H9 (cell line): ENCODE measurements around the gene TEX48. TPM values are rescaled to one million over a fixed set of nuclear protein-coding genes. Genes with fewer than 3 reads are reported as not detected.

Experiments used
- DNase-seq: peaks from one replicate; pipeline ENCODE4 v3.0.0-alpha.2; 2017
- H2AFZ ChIP-seq: one replicate; pipeline ENCODE4 v1.6.1; 2013; ENCODE audit warnings: mild to moderate bottlenecking, low read length, control low read depth, moderate library complexity
- H2AK5ac ChIP-seq: 2 replicates; pipeline ENCODE4 v1.6.1; 2013; ENCODE audit warnings: low read length, control low read depth, mixed read lengths; ENCODE audit not compliant: insufficient read length
- H2BK120ac ChIP-seq: one replicate; pipeline ENCODE4 v1.6.1; 2013; ENCODE audit warnings: low read depth, mild to moderate bottlenecking, low read length, control low read depth, inconsistent platforms; ENCODE audit not compliant: poor library complexity, severe bottlenecking
- H2BK12ac ChIP-seq: 2 replicates; pipeline ENCODE4 v1.6.1; 2013; ENCODE audit warnings: low read length, control low read depth, mixed read lengths, low read depth; ENCODE audit not compliant: insufficient read length
- H2BK15ac ChIP-seq: 2 replicates; pipeline ENCODE4 v1.6.1; 2013; ENCODE audit warnings: low read depth, low read length, control low read depth
- H2BK20ac ChIP-seq: one replicate; pipeline ENCODE4 v1.6.1; 2013; ENCODE audit warnings: low read depth, mild to moderate bottlenecking, low read length, control low read depth, inconsistent platforms; ENCODE audit not compliant: poor library complexity, severe bottlenecking
- H2BK5ac ChIP-seq: 2 replicates; pipeline ENCODE4 v1.6.1; 2013; ENCODE audit warnings: low read length, control low read depth, mixed read lengths; ENCODE audit not compliant: insufficient read length
- H3K14ac ChIP-seq: 2 replicates; pipeline ENCODE4 v1.6.1; 2013; ENCODE audit warnings: low read length, control low read depth; ENCODE audit not compliant: insufficient read depth
- H3K18ac ChIP-seq: 2 replicates; pipeline ENCODE4 v1.6.1; 2013; ENCODE audit warnings: low read depth, mild to moderate bottlenecking, mixed read lengths, low read length, control low read depth; ENCODE audit not compliant: insufficient read length
- H3K23ac ChIP-seq: 2 replicates; pipeline ENCODE4 v1.6.1; 2013; ENCODE audit warnings: low read length, control low read depth, mixed read lengths, low read depth; ENCODE audit not compliant: insufficient read length
- H3K23me2 ChIP-seq: 2 replicates; pipeline ENCODE4 v1.6.1; 2013; ENCODE audit warnings: low read depth, mild to moderate bottlenecking, mixed read lengths, low read length, control low read depth; ENCODE audit not compliant: insufficient read length, poor library complexity, severe bottlenecking
- H3K27ac ChIP-seq: 2 replicates; pipeline ENCODE4 v1.5.1; 2013; ENCODE audit warnings: low read length, control low read depth, mixed read lengths, low read depth; ENCODE audit not compliant: insufficient read length
- H3K27me3 ChIP-seq: 2 replicates; pipeline ENCODE4 v1.6.1; 2013; ENCODE audit warnings: low read length, control low read depth, inconsistent platforms; ENCODE audit not compliant: insufficient read depth
- H3K4ac ChIP-seq: 2 replicates; pipeline ENCODE4 v1.6.1; 2013; ENCODE audit warnings: low read depth, mild to moderate bottlenecking, control low read depth, inconsistent platforms, low read length, moderate library complexity
- H3K4me1 ChIP-seq: 2 replicates; pipeline ENCODE4 v1.6.1; 2013; ENCODE audit warnings: low read length, control low read depth, inconsistent platforms; ENCODE audit not compliant: insufficient read depth
- H3K4me2 ChIP-seq: 2 replicates; pipeline ENCODE4 v1.6.1; 2013; ENCODE audit warnings: low read length, control low read depth, mixed read lengths; ENCODE audit not compliant: insufficient read length, insufficient read depth
- H3K56ac ChIP-seq: 2 replicates; pipeline ENCODE4 v1.6.1; 2013; ENCODE audit warnings: low read depth, mild to moderate bottlenecking, mixed read lengths, low read length, control low read depth; ENCODE audit not compliant: insufficient read length
- H3K79me1 ChIP-seq: 2 replicates; pipeline ENCODE4 v1.6.1; 2013; ENCODE audit warnings: low read depth, mild to moderate bottlenecking, moderate library complexity, low read length, control low read depth, inconsistent platforms; ENCODE audit not compliant: insufficient read depth, poor library complexity, severe bottlenecking
- H3K79me2 ChIP-seq: 2 replicates; pipeline ENCODE4 v1.6.1; 2013; ENCODE audit warnings: low read length, control low read depth, inconsistent platforms; ENCODE audit not compliant: insufficient read depth
- H3K9ac ChIP-seq: 2 replicates; pipeline ENCODE4 v1.6.1; 2013; ENCODE audit warnings: low read length, control low read depth, mixed read lengths; ENCODE audit not compliant: insufficient read length; ENCODE audit errors: extremely low read depth
- H3K9me3 ChIP-seq: one replicate; pipeline ENCODE4 v1.6.1; 2013; ENCODE audit warnings: low read depth, low read length, inconsistent platforms; ENCODE audit not compliant: control insufficient read depth
- H3T11ph ChIP-seq: one replicate; pipeline ENCODE4 v1.6.1; 2013; ENCODE audit warnings: mild to moderate bottlenecking, low read length, control low read depth, inconsistent platforms
- H4K20me1 ChIP-seq: one replicate; pipeline ENCODE4 v1.6.1; 2013; ENCODE audit not compliant: control insufficient read depth, insufficient read length, insufficient read depth
- H4K5ac ChIP-seq: 2 replicates; pipeline ENCODE4 v1.6.1; 2013; ENCODE audit warnings: low read depth, mild to moderate bottlenecking, mixed read lengths, low read length, control low read depth; ENCODE audit not compliant: insufficient read length
- H4K8ac ChIP-seq: replicated peaks from 2 replicates; pipeline ENCODE4 v1.6.1; 2013; ENCODE audit warnings: low read length, control low read depth, mixed read lengths, low read depth; ENCODE audit not compliant: insufficient read length
- H4K91ac ChIP-seq: 2 replicates; pipeline ENCODE4 v1.6.1; 2013; ENCODE audit warnings: low read depth, mild to moderate bottlenecking, moderate library complexity, mixed read lengths, low read length, control low read depth; ENCODE audit not compliant: insufficient read length
- H3K27ac Mint-ChIP-seq, 3 experiments: 2 replicates in 2 of 3; 3 replicates in 1 of 3; pipeline ENCODE4 v1.8.0; 2020 to 2021; ENCODE audit warnings: mixed read lengths in 3 of 3, mild to moderate bottlenecking in 1 of 3, moderate library complexity in 1 of 3
- H3K27me3 Mint-ChIP-seq: 2 replicates; pipeline ENCODE4 v1.8.0; 2021; ENCODE audit warnings: low read depth, mild to moderate bottlenecking, moderate library complexity, mixed read lengths
- H3K36me3 Mint-ChIP-seq, 3 experiments: 2 replicates in 2 of 3; 3 replicates in 1 of 3; pipeline ENCODE4 v1.8.0; 2020 to 2021; ENCODE audit warnings: low read depth in 3 of 3, mixed read lengths in 3 of 3; ENCODE audit not compliant: insufficient read depth in 1 of 3
- H3K4me1 Mint-ChIP-seq, 2 experiments: 2 replicates each; pipeline ENCODE4 v1.8.0; 2020; ENCODE audit warnings: mixed read lengths in 2 of 2
- H3K4me3 Mint-ChIP-seq, 2 experiments: 2 replicates in 1 of 2; 3 replicates in 1 of 2; pipeline ENCODE4 v1.8.0; 2020 to 2021; ENCODE audit warnings: mild to moderate bottlenecking in 2 of 2, mixed read lengths in 2 of 2, moderate library complexity in 1 of 2
- H3K9me3 Mint-ChIP-seq, 2 experiments: 2 replicates in 1 of 2; 3 replicates in 1 of 2; pipeline ENCODE4 v1.8.0; 2020; ENCODE audit warnings: mild to moderate bottlenecking in 2 of 2, mixed read lengths in 2 of 2, moderate library complexity in 1 of 2
- CTCF ChIP-seq: fragments of 200-600 bp; sonication (generic); conservative IDR thresholded peaks from 3 replicates; pipeline ENCODE4 v1.8.0; 2021; ENCODE audit warnings: antibody characterized with exemption, mild to moderate bottlenecking
- WGBS: extraction: QIAGEN DNeasy Blood & Tissue Kit; methylation state at CpG from one replicate; pipeline ENCODE4 v1.1.7; 2013; ENCODE audit warnings: missing lambda C conversion rate, low lambda C conversion rate, mixed read lengths; ENCODE audit not compliant: insufficient read length; ENCODE audit errors: extremely low coverage; 5-methylcytosine and 5-hydroxymethylcytosine counted together
- total RNA-seq: library from RNA; stranded (reverse); gene quantifications from 2 replicates; pipeline ENCODE4 v1.2.1, GENCODE V29; 2021

The TEX48 gene
- total RNA-seq, 1 experiment from 2014 or later, result not detected

- Histone ChIP-seq H4K8ac (no peak overlapping the region), H4K91ac (no peak overlapping the region), H3K4me2 (no peak overlapping the region), H3K14ac (no peak overlapping the region), H3K9me3 (no peaks in the 10 kb centered on the region), H3K27me3 (no peaks in the 10 kb centered on the region), H2BK12ac (no peak overlapping the region), H3K79me1 (no peaks in the 10 kb centered on the region), H3K23ac (no peak overlapping the region), H3K56ac (no peak overlapping the region), H3T11ph (no peak overlapping the region), H3K18ac (no peak overlapping the region), H3K4me1 (no peaks in the 10 kb centered on the region), H4K20me1 (no peaks in the 10 kb centered on the region), H3K23me2 (no peaks in the 10 kb centered on the region), H3K27ac (no peak overlapping the region), H2BK120ac (no peak overlapping the region), H2AFZ (no peak overlapping the region), H3K9ac (no peak overlapping the region), H3K4ac (no peak overlapping the region), H2BK15ac (no peak overlapping the region), H4K5ac (no peak overlapping the region), H2BK5ac (no peak overlapping the region), H3K79me2 (no peaks in the 10 kb centered on the region), H2BK20ac (no peak overlapping the region), H2AK5ac (no peak overlapping the region)
- H3K27ac Mint-ChIP-seq, result no peak overlapping the region
- no peak for TF ChIP-seq CTCF
- DNase-seq, result no peak
- peaks cover 4 to 6% of the 10 kb centered on the region in 2 experiments; a peak in 4 of 5 replicates for H3K9me3 Mint-ChIP-seq
- peaks cover 78% of the 10 kb centered on the region for H3K27me3 Mint-ChIP-seq
- peaks cover 5 to 9% of the 10 kb centered on the region in 2 experiments for H3K4me1 Mint-ChIP-seq
- WGBS, result no CpG with 5 or more reads among the region's 7 CpGs
- H3K4me3 Mint-ChIP-seq, result no peak overlapping the region
- peaks cover 0 to 4% (median 0%) of the 10 kb centered on the region in 3 experiments; a peak in 1 of 7 replicates for H3K36me3 Mint-ChIP-seq
Observed at GRCh38 chr9:114696814-114697544, 15.0 kb upstream of the TEX48 start.
